Bronchial epithelial cell (primary cell): ENCODE results near the gene ENDOV. TPM values are rescaled to one million over a fixed set of nuclear protein-coding genes. Genes with fewer than 3 reads are reported as not detected.

Experiments
- DNase-seq: peaks from one replicate; pipeline ENCODE4 v3.0.0-alpha.2; 2010; ENCODE audit warnings: low read depth
- FAIRE-seq: peaks from 2 replicates; lab custom pipeline; 2011; peaks lifted over from hg19 to GRCh38; lab: Jason Lieb, UNC
- H3K27me3 ChIP-seq: 2 replicates; pipeline ENCODE4 v1.5.1; 2011; ENCODE audit warnings: low read length; ENCODE audit not compliant: control insufficient read depth, insufficient read depth
- H3K36me3 ChIP-seq: 2 replicates; pipeline ENCODE4 v1.5.1; 2011; ENCODE audit warnings: low read length; ENCODE audit not compliant: control insufficient read depth, insufficient read depth
- H3K4me3 ChIP-seq: 2 replicates; pipeline ENCODE4 v1.5.1; 2011; ENCODE audit warnings: mild to moderate bottlenecking, low read depth, low read length, control low read depth
- total RNA-seq: library from RNA; depleted of rRNA; stranded (reverse); fragments of >200 nt; gene quantifications from 2 replicates; pipeline ENCODE4 v1.2.1, GENCODE V29; 2014
- TF ChIP-seq, protein P1 (sequence below): IDR thresholded peaks from 2 replicates; pipeline ENCODE4 v1.5.1; 2011; ENCODE audit warnings: mild to moderate bottlenecking, moderate library complexity, low read length, control low read depth, inconsistent platforms; ENCODE audit not compliant: insufficient read depth, severe bottlenecking

ENDOV gene
- total RNA-seq, 1 donor from 2014 or later = 19.5 TPM

DNA sequence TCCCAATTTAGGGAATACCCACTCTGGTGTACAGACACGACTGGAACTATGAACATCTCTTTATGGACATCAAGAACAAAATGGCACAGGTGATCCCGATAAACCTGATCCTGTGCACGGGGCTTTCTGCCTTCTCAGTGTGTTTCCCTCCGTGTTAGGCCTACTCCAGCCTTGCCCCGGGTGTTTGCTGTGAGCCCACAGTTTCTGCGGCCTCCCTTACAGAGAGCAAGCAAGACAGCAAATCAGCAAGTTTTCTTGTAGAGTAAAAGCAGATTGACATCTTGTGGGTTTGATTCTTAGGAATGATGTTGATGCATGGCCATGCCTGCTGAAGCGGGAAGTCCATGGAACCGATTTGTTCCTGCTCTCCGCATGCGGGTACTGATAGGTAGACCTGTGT lies 26.4 kb upstream of the ENDOV start:
- TF ChIP-seq, protein P1, sequence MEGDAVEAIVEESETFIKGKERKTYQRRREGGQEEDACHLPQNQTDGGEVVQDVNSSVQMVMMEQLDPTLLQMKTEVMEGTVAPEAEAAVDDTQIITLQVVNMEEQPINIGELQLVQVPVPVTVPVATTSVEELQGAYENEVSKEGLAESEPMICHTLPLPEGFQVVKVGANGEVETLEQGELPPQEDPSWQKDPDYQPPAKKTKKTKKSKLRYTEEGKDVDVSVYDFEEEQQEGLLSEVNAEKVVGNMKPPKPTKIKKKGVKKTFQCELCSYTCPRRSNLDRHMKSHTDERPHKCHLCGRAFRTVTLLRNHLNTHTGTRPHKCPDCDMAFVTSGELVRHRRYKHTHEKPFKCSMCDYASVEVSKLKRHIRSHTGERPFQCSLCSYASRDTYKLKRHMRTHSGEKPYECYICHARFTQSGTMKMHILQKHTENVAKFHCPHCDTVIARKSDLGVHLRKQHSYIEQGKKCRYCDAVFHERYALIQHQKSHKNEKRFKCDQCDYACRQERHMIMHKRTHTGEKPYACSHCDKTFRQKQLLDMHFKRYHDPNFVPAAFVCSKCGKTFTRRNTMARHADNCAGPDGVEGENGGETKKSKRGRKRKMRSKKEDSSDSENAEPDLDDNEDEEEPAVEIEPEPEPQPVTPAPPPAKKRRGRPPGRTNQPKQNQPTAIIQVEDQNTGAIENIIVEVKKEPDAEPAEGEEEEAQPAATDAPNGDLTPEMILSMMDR = no peak
- FAIRE-seq (peak; percentile 52), DNase-seq (no peak)
- H3K4me3 ChIP-seq = no peak overlapping the region
- H3K27me3 ChIP-seq = no peaks in the 10 kb centered on the region
- peaks cover 30% of the 10 kb centered on the region for H3K36me3 ChIP-seq

DNA sequence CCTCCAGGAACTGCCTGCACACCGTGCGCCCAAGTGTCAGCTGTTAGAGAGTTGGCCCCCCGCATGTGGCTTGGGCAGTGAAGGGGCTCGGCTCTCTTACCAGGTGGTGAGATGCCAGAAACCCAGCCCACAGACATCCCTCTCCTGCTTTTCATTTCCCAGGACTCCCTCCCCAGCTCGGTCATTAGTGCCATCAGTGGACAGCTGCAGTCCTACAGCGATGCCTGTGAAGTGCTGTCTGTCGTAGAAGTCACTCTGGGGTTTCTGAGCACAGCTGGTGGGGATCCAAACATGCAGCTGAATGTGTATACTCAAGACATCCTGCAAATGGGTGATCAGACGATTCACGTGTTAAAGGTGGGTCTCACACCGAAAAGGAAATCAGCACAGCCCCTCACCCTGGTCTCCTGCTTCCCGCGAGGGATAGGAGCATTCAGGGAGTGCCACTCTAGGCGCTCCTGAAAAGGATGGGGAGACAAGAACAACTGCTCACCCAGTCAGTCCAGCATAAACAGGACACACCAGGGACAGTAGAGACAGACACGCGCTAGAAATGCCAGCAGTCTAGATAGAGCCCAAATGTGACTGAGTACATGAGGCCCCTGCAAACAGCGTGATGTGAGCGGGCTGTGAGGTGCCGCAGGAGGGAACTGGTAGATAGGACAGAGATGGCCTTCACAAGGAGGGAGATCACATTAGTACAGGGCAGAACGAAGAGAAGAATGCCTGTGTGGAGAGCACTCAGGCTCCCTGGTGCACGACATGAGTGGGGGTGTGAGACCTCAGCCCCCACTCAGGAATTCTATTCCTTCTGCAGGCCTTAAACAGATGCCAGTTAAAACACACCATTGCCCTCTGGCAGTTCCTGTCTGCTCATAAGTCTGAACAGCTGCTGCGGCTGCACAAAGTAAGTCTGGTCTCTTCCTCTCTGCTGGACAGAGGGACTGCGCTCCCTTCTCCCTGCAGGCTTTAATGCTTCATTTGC lies 25.7 kb upstream of the ENDOV start:
- Histone ChIP-seq H3K4me3 (no peak overlapping the region), H3K36me3 (peaks cover 29% of the 10 kb centered on the region)

DNA sequence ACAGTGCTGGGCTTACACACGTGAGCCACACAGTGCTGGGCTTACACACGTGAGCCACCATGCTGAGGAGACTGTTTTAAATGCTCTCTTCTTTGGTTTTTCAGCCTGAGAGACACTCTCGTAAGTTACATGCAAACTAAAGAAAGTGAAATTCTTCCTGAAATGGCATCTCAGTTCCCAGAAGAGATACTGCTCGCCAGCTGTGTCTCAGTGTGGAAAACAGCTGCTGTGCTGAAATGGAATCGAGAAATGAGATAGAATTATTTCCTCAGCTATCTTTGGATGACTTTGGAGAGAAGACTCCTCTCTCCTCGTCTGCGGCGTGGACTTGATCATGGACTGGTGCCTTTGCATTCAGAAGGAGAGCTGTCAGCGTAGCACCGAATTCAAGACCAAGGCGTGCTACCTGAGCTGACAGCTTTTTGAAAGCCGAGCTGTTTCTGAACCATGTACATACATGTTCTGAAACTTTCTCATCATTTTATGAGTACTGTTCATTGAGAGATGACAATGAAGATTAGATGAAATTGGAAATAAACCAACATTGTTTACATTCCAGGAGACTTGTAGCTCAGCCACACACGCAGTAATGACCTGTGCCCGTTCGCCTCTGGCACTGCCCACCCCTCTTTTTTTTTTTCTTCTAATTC lies 21.6 kb upstream of the ENDOV start:
- H3K36me3 ChIP-seq = peaks cover 17% of the 10 kb centered on the region
- DNase-seq (no peak), FAIRE-seq (no peak)
- H3K4me3 ChIP-seq = no peak overlapping the region
- TF ChIP-seq, protein P1 = no peak
- H3K27me3 ChIP-seq = no peaks in the 10 kb centered on the region

More for the DNA sequence above, 25.7 kb upstream of the ENDOV start:
- FAIRE-seq (no peak), DNase-seq (no peak)
- H3K27me3 ChIP-seq = no peaks in the 10 kb centered on the region
- TF ChIP-seq, protein P1 = no peak

DNA sequence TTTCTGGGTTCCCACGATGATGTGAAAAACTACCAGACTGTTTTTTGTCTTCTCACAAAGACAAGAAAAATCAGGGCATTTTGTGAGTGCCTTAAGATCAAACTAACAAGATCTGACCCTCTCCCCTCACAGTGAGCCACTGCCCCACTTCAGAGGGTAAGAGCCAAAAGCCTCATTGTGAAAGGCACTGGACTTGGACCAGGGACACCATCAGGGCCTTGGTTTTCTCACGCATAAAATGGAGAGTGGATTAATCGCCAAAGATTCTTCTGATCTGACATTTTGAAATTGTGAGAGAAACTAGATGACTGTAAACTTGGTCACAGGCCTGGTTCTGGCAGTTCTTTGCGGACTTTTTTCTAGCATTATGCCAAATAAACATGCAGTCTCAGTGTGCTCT lies 21.0 kb upstream of the ENDOV start:
- TF ChIP-seq, protein P1 = no peak
- no peak overlapping the region for H3K4me3 ChIP-seq
- FAIRE-seq = peak; percentile 18
- H3K27me3 ChIP-seq = no peaks in the 10 kb centered on the region
- H3K36me3 ChIP-seq = peaks cover 14% of the 10 kb centered on the region
- DNase-seq = no peak

DNA sequence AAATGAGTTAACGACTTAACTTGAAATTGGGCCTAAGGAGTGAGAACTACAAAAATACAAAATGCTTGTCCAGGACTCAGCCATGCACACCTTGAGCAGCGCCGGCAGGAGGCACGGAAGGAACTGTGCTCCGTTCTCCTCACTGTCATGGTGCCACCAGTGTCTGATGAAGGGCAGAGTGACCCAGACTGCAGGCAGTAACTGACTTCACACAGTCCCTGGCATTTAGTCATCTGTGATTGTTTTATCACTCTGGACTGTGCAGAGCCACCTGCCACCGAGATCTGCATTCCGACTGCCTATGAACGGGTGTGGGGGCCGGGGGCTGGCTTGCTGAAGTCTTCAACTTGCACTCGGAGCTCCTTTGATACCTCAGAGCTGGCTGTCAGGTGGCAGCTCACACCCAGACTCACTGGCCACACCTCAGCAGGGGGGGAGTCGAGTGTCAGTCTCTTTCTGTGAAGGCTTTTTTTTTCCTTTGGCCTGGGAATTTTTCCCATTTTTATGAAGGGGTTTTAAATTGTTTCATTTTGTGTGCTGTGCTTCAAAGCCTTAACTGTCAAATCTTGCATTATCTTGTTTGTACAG lies 20.2 kb upstream of the ENDOV start:
- TF ChIP-seq, protein P1 = no peak
- H3K4me3 ChIP-seq = no peak overlapping the region
- DNase-seq (no peak), FAIRE-seq (no peak)
- no peaks in the 10 kb centered on the region for H3K27me3 ChIP-seq
- H3K36me3 ChIP-seq = peaks cover 10% of the 10 kb centered on the region
